Common myeloid progenitor, CD34-positive (primary cell): Measurements from ENCODE around the gene CTSZ.

Experiments
- CTCF ChIA-PET: fragments of 350-600 bp; sonication (Branson Sonifier 250); formaldehyde crosslinking; loops from one replicate; lab custom pipeline; 2021; ENCODE audit warnings: antibody characterized with exemption; lab: Charles Lee
- POLR2A ChIA-PET: fragments of 350-600 bp; sonication (Branson Sonifier 250); formaldehyde crosslinking; loops from one replicate; lab custom pipeline; 2021; ENCODE audit warnings: antibody characterized with exemption; lab: Charles Lee
- DNase-seq, 3 donors: peaks; one replicate each; pipeline versions ENCODE4 v3.0.0 to v3.0.0-alpha.2; 2013
- H3K27ac ChIP-seq, 2 experiments: 1 replicate in 1 of 2; 2 replicates in 1 of 2; pipeline ENCODE4 v1.7.0; 2013; ENCODE audit warnings: inconsistent platforms in 2 of 2, low read length in 2 of 2, mild to moderate bottlenecking in 2 of 2, low read depth in 1 of 2, moderate library complexity in 1 of 2; ENCODE audit not compliant: severe bottlenecking in 2 of 2, insufficient read depth in 1 of 2, poor library complexity in 1 of 2
- H3K27me3 ChIP-seq, 5 experiments: replicated peaks in 2 of 5; 1 replicate in 3 of 5; 2 replicates in 2 of 5; pipeline versions ENCODE4 v1.6.1 to v1.7.0; 2013; ENCODE audit warnings: low read length in 4 of 5, mild to moderate bottlenecking in 2 of 5, moderate library complexity in 2 of 5, inconsistent platforms in 1 of 5; ENCODE audit not compliant: insufficient read depth in 5 of 5, control insufficient read depth in 4 of 5
- H3K36me3 ChIP-seq, 4 experiments: 1 replicate in 2 of 4; 2 replicates in 2 of 4; pipeline versions ENCODE4 v1.6.1 to v1.7.0; 2013; ENCODE audit warnings: low read length in 3 of 4, control low read depth in 1 of 4, mild to moderate bottlenecking in 1 of 4; ENCODE audit not compliant: control insufficient read depth in 4 of 4, insufficient read depth in 4 of 4
- H3K4me1 ChIP-seq, 4 experiments: 1 replicate in 3 of 4; 2 replicates in 1 of 4; pipeline versions ENCODE4 v1.6.1 to v1.7.1; 2013; ENCODE audit warnings: low read length in 3 of 4, mild to moderate bottlenecking in 3 of 4, control low read depth in 1 of 4, inconsistent platforms in 1 of 4, moderate library complexity in 1 of 4; ENCODE audit not compliant: control insufficient read depth in 4 of 4, insufficient read depth in 4 of 4; ENCODE audit errors: control extremely low read depth in 1 of 4
- H3K4me3 ChIP-seq, 7 experiments: 1 replicate in 4 of 7; 2 replicates in 3 of 7; pipeline versions ENCODE4 v1.5.1 to v1.7.0; 2013; ENCODE audit warnings: mild to moderate bottlenecking in 7 of 7, low read length in 6 of 7, moderate library complexity in 6 of 7, inconsistent platforms in 2 of 7, low read depth in 2 of 7, control low read depth in 1 of 7; ENCODE audit not compliant: insufficient read depth in 4 of 7, control insufficient read depth in 1 of 7; ENCODE audit errors: extremely low read depth in 1 of 7
- H3K9me3 ChIP-seq, 5 experiments: 1 replicate in 4 of 5; 2 replicates in 1 of 5; pipeline versions ENCODE4 v1.6.1 to v1.7.1; 2013; ENCODE audit warnings: low read length in 4 of 5, mild to moderate bottlenecking in 2 of 5, inconsistent platforms in 1 of 5, low read depth in 1 of 5, moderate library complexity in 1 of 5; ENCODE audit not compliant: control insufficient read depth in 4 of 5, insufficient read depth in 2 of 5; ENCODE audit errors: control extremely low read depth in 1 of 5
- WGBS: methylation state at CpG from one replicate; pipeline ENCODE4 v1.1.5; 2013; ENCODE audit not compliant: insufficient coverage; 5-methylcytosine and 5-hydroxymethylcytosine counted together

The CTSZ gene

GRCh38 chr20:59001449-59002171 is 5.4 kb downstream of the CTSZ start:
- no peak overlapping the region for H3K4me3 ChIP-seq
- H3K36me3 ChIP-seq, result peaks cover 2 to 43% (median 32%) of the 10 kb centered on the region in 4 experiments
- H3K9me3 ChIP-seq, result no peaks in the 10 kb centered on the region
- peaks cover 0 to 34% (median 30%) of the 10 kb centered on the region in 4 experiments for H3K4me1 ChIP-seq
- H3K27me3 ChIP-seq, result no peaks in the 10 kb centered on the region
- DNase-seq, result no peak
- 98% methylated on average over 25 of the region's 27 CpGs for WGBS
- ChIA-PET POLR2A (no interaction called here), CTCF (no interaction called here)
- no peak overlapping the region for H3K27ac ChIP-seq

- Histone ChIP-seq H3K4me3 (no peak overlapping the region), H3K9me3 (no peaks in the 10 kb centered on the region), H3K27me3 (no peaks in the 10 kb centered on the region), H3K36me3 (peaks cover 4 to 48% (median 37%) of the 10 kb centered on the region in 4 experiments), H3K4me1 (peaks cover 0 to 29% (median 25%) of the 10 kb centered on the region in 4 experiments), H3K27ac (no peak overlapping the region)
- DNase-seq, result no peak
- POLR2A ChIA-PET, result no interaction called here
- CTCF ChIA-PET, result no interaction called here
- 91% methylated on average over 10 of the region's 13 CpGs for WGBS
These were observed 6.0 kb downstream of the CTSZ start for GRCh38 chr20:59001068-59001448.

- CTCF ChIA-PET, result no interaction called here
- 58% methylated on average over 2 of the region's 3 CpGs for WGBS
- POLR2A ChIA-PET, result no interaction called here
- DNase-seq, result no peak
- Histone ChIP-seq H3K9me3 (no peaks in the 10 kb centered on the region), H3K4me1 (peaks cover 0 to 21% (median 18%) of the 10 kb centered on the region in 4 experiments), H3K36me3 (peaks cover 7 to 56% (median 44%) of the 10 kb centered on the region in 4 experiments), H3K27me3 (no peaks in the 10 kb centered on the region), H3K27ac (no peak overlapping the region), H3K4me3 (no peak overlapping the region)
These were observed 6.7 kb downstream of the CTSZ start for GRCh38 chr20:59000326-59000725.

- H3K27me3 ChIP-seq, result no peaks in the 10 kb centered on the region
- H3K27ac ChIP-seq, result no peak overlapping the region
- H3K9me3 ChIP-seq, result no peaks in the 10 kb centered on the region
- ChIA-PET POLR2A (interaction anchor here (0.6 kb wide), 1 partner anchor 20 kb away, joined by 4 read pairs; no protein-coding TSS in a partner anchor), CTCF (no interaction called here)
- H3K4me1 ChIP-seq, result peaks cover 0 to 5% (median 1%) of the 10 kb centered on the region in 4 experiments
- DNase-seq, result no peak
- peaks cover 12 to 71% (median 55%) of the 10 kb centered on the region in 4 experiments for H3K36me3 ChIP-seq
- no peak overlapping the region for H3K4me3 ChIP-seq
- WGBS, result 97% methylated on average over 9 of the region's 11 CpGs
These were observed 8.4 kb downstream of the CTSZ start for GRCh38 chr20:58998656-58999055.

- WGBS, result 95% methylated on average over 16 of the region's 24 CpGs
- ChIA-PET POLR2A (interaction anchor here (0.7 kb wide), 1 partner anchor 9 kb away, joined by 3 read pairs; no protein-coding TSS in a partner anchor), CTCF (interaction anchor here (1.2 kb wide), 1 partner anchor 22 kb away, joined by 3 read pairs; the partner anchor contains the start of gene TUBB1)
- peaks cover 20 to 82% (median 62%) of the 10 kb centered on the region in 4 experiments for H3K36me3 ChIP-seq
- H3K4me3 ChIP-seq, result no peak overlapping the region
- no peak for DNase-seq
- no peaks in the 10 kb centered on the region for H3K9me3 ChIP-seq
- H3K27ac ChIP-seq, result no peak overlapping the region
- no peaks in the 10 kb centered on the region for H3K4me1 ChIP-seq
- H3K27me3 ChIP-seq, result no peaks in the 10 kb centered on the region
These were observed 9.8 kb downstream of the CTSZ start for GRCh38 chr20:58997141-58997770.

- Histone ChIP-seq H3K4me3 (no peak overlapping the region), H3K27me3 (no peaks in the 10 kb centered on the region), H3K27ac (no peak overlapping the region), H3K36me3 (peaks cover 23 to 81% (median 61%) of the 10 kb centered on the region in 4 experiments), H3K4me1 (no peaks in the 10 kb centered on the region), H3K9me3 (no peaks in the 10 kb centered on the region)
- no peak for DNase-seq
- 97% methylated on average over 11 of the region's 12 CpGs for WGBS
- POLR2A ChIA-PET, result interaction anchor here (0.7 kb wide), 1 partner anchor 8 kb away, joined by 3 read pairs; no protein-coding TSS in a partner anchor
- CTCF ChIA-PET, result interaction anchor here (0.8 kb wide), 1 partner anchor 37 kb away, joined by 3 read pairs; no protein-coding TSS in a partner anchor
These were observed 10.8 kb downstream of the CTSZ start for GRCh38 chr20:58996226-58996611.
